NCI-H345 treated with DMSO at 0.1 percent for 48 hours (cell line): ENCODE measurements around the gene BPIFB3.
"Not testable (repeated sequence)": the region's sequence is repeated elsewhere in the genome, so short reads cannot be mapped to it uniquely, and the experiment has no call there.

Source experiments
- DNase-seq: peaks from one replicate; lab custom pipeline; 2025; ENCODE audit not compliant: unreplicated experiment; lab: John Stamatoyannopoulos, UW

Gene BPIFB3

GRCh38 chr20:33027769-33028751 lies 25.6 kb upstream of the BPIFB3 start:
- DNase-seq = no peak

DNA sequence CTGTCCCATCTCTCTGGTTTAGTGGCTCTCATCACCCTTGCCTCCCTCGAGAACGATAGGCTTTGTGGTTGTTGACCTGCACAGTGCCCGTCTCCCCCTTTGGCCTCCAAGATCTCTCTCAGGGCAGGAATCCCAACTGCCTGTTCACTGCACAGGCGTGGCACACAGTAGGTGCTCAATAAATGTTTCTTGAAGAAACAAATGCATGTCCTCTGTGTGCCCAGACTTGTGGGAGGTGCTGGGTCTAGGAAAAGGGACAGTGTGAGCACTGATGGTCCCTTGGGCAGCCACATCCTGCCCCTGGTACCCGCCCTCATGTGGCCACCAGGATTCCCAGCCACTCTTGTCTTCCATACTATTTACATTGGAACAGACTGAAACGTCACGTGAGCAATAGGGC lies 24.8 kb upstream of the BPIFB3 start:
- no peak for DNase-seq

DNA sequence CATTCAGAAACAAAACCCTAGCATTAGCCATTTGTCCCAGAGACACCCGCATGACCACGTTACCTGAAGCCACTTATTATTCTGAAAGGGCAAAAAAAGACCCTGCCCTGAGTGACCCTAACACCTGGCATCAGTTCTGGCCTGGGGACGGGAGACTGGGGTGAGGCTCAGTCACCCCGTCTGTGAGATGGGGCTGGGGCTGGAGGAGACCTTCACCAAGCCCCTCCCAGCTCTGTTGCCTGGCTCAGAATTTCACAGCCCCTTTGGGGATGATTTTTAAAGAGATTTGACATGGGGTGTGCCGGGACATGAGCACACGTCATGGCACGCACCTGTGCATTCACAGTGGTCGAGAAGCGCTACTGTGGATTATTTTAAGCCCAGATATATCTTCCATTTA lies 23.6 kb upstream of the BPIFB3 start:
- DNase-seq = no peak

- DNase-seq = no peak
Observed at GRCh38 chr20:33030569-33030968, 23.1 kb upstream of the BPIFB3 start.

DNA sequence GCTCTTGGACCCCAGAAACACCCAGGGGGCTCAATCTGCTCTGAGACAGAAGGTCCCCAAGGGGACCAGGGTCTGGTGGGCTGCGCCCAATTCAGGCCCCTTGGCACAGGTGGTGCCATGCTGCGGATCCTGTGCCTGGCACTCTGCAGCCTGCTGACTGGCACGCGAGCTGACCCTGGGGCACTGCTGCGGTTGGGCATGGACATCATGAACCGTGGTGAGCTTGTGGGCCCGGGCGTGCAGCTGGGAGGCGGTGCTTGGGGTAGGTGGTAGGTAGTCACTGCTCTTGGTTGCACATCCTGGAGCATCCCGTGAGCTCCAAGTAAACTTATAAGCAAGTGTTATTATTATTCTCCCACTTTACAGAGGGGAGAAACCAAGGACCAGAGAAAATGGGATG lies 22.2 kb upstream of the BPIFB3 start, which contains the start of gene BPIFB6:
TSS of gene BPIFB6 (plus strand) at position 118 of the 400 bp plus-strand sequence. CDS start at position 118, 0 bp downstream.
- DNase-seq = no peak

DNA sequence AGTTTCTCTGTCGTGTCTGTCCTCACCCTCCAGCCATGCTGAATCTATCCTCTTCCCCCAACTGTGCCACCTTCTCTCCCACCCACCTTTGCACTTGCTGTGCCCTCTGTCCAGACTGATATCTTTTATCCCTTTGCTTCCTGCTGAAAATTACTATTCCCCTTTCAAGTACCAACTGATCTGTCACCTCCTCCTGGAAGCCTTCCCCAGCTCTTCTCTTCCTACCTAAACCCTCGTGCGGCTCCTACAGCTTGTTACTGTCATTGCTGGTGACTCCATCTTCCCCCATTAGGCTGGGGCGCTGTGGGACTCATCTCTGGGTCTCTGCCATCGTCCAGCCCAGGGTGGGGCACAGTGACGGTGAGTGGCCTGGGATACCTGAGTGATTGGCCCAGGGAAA lies 21.1 kb upstream of the BPIFB3 start:
- no peak for DNase-seq

DNA sequence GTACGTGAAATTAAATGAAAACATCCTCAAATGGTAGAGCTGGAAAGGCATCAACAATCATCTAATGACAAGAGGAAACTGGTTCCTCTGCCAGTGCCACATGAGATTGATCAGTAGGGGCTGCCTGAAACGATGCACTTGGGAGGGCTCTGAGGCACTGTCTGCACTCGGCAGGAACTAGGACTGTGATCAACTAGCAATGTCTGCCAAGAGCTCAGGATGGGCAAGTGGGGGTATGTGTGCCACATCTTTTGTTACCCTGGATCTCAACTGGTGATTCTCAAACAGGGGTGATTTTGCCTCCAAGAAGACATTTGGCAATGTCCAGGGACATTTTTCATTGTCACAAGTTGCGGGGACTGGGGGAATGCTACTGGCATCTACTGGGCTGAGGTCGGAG lies 20.3 kb upstream of the BPIFB3 start:
- no peak for DNase-seq

- no peak for DNase-seq
Observed at GRCh38 chr20:33034115-33034514, 19.6 kb upstream of the BPIFB3 start.

DNA sequence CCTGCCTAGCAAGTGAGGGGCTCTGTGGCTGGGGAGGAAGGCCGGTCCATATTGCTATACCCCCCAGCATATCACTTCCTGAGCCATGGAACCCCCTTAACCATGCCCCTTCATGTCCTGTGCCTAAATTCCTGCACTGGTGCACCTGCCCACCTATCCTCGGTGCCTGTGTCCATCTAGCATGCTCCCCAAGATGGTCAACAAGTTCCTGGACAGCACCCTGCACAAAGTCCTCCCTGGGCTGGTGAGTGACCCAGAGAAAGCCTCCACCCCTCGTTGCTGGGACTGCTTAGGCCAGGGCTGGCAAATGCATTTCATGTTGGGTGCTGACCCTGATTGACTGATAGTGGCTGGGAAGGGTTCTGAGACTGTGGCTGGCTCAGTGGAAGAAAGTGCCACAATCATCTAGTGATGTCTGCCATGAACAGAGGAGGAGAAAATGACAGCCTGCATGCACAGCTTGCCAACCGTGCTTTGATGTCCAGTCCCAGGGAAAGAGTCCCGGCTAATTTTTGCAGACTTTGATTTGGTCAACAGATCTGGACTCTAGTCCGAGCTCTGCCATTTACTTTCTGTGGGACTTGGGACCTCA lies 18.7 kb upstream of the BPIFB3 start:
- DNase-seq = no peak

DNA sequence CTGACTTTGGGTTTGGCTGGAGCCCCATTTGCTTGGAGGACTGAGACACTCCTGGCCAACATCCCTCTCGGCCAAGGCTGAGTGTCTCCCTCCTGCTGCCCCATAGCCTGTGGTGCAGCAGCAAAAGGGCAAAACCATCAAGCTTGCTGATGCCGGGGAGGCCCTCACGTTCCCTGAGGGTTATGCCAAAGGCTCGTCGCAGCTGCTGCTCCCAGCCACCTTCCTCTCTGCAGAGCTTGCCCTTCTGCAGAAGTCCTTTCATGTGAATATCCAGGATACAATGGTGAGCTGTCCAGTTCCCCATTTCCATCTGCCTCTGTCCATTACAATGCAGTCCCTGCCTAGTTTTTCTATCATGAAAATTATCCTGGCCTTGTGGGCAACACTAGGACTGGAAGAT lies 16.2 kb upstream of the BPIFB3 start:
- DNase-seq = no peak

GRCh38 chr20:33038243-33038642 lies 15.5 kb upstream of the BPIFB3 start:
- no peak for DNase-seq

DNA sequence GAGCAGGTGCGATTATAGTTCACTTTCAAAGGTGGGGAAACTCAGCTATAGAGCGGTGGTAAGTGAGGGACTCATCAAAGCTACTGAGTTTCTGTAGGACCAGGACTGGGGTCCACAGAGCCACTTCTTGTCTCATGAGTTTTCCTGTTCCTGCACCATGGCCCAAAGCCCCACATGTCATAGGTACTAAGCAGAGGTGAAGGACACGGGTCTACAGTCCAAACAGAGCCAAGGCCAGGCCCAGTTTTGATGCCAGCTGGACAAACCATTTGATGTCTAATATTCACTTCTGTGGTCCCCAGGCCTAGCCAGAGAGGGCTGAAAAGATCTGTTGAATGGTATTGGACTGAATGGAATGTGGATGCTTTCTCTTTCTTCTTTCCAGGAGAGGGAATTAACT lies 11.3 kb upstream of the BPIFB3 start:
- DNase-seq = no peak

DNA sequence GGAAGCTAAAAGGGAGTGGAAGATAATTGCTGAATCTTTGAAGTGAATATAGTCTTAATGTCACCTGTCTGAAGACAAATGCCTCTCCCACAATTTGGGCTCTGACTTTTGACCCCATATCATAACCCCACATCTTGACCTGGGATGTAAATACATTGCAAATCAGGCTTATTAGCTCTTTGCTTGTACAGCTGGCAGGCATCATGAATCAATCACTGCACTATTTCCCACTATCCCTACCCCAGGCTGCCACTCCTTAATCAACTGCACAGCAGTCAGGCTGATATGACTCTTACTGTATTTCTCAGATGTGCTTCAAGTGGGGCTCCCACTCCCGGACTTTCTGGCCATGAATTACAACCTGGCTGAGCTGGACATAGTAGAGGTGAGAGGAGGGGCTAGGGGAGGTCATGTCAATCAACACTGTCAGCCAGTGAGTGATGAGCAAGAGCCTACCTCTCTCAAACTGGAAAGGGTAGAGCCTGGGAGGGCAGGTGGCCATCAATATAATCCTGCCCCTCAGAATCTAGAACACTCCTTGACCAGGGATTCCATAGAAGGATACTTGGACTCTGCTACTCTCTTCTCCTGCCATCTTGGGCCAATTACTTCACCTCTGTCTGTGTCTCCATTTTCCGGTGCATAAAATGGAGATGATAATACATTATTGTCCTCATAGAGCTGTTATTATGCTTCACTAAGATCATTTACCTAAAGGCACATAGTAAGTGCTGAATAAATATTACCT lies 10.5 kb upstream of the BPIFB3 start:
- DNase-seq = no peak

- no peak for DNase-seq
Observed at GRCh38 chr20:33043731-33044181, 9.9 kb upstream of the BPIFB3 start.

DNA sequence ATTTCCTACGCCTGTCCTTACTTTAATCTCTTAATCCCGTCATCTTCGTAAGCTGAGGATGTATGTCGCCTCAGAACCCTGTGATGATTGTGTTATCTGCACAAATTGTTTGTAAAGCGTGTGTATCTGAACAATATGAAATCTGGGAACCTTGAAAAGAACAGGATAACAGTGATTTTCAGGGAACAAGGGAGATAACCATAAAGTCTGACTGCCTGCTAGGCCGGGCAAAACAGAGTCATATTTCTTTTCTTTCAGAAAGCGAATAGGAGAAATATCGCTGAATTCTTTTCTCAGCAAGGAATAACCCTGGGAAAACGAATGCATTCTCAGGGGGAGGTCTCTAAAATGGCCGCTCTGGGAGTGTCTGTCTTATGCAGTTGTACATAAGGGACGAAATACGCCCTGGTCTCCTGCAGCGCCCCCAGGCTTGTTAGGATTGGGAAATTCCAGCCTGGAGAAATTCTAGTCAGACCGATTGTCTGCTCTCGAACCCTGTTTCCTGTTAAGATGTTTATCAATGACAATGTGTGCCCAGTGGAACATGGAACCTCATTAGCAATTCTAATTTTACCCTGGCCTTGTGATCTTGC lies 8.5 kb upstream of the BPIFB3 start:
- not testable (repeated sequence) for DNase-seq

- no peak for DNase-seq
Observed at GRCh38 chr20:33046412-33046811, 7.3 kb upstream of the BPIFB3 start.

DNA sequence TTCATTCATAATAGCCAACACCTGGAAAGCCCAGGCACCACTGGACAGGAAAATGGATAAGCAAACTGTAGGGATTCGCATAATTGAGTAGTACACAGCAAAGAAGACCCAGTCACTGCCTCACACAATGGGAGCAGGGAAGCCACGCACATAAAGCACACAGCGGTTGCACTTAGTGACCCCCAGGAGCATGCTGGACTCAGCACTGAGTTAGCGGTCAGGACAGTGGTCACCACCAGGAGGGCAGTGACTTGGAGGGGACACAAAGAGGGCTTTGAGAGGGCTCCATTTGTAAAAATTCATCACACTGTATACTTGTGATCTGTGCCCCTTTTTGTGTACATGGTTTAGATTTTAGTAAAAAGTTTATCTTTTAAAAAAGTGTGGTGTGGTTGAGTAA lies 2.4 kb upstream of the BPIFB3 start:
- no peak for DNase-seq

- no peak for DNase-seq
Observed at GRCh38 chr20:33054381-33054780, 678 bp downstream of the BPIFB3 start.

DNA sequence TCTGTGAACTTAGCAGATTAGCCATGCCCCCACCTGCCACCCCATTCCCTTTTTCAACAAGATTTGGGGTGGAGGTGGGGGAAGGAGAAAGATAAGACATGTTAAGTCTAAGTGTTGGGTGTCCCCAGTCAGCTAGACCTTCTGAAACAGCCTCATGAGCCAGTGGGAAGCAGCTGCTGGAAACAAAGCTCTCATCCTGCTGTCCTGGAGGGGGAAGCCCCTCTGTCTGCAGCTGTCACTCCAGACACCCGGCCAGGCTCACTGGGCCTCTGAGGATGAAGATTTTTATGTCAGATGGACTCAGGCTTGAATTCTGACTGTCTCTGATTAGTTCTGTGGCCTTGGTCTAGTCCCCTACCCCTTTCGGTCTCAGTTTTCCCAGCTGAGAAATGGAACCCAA lies 1.1 kb downstream of the BPIFB3 start:
- DNase-seq = no peak

- DNase-seq = no peak
Observed at GRCh38 chr20:33059136-33059535, 5.4 kb downstream of the BPIFB3 start.

- DNase-seq = no peak
Observed at GRCh38 chr20:33059741-33060390, 6.2 kb downstream of the BPIFB3 start.
